HG03103 (cell line): ENCODE results near the gene FAM25A.
"Not testable (repeated sequence)": the region's sequence is repeated elsewhere in the genome, so short reads cannot be mapped to it uniquely, and the experiment has no call there.

Experiments
- ATAC-seq: cut with Tn5 transposase; IDR thresholded peaks from one replicate; pipeline ENCODE4 v1.9.1; 2021; ENCODE audit warnings: low read depth; ENCODE audit not compliant: unreplicated experiment

The FAM25A gene

DNA sequence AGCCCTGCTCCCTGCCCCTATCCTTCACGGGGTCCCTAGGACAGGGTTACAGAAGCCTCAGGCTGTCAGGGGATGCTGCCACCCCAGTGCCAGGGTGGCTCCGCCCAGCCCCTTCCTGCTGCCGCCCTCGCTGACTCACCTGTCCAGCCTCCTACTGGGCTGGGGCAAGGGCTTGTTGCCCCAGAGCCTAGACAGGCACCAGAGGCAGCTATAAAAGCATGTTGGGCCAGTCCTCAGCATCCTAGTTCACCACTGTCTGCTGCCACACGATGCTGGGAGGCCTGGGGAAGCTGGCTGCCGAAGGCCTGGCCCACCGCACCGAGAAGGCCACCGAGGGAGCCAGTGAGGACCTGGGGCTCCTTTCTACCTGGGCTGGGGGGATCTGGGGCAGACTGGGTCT lies at the start of gene FAM25A:
Gene FAM25A, plus strand, starts transcription at position 239 of the 400 bp plus-strand sequence. Its CDS starts 31 bp downstream, at position 270.
- ATAC-seq = not testable (repeated sequence)

DNA sequence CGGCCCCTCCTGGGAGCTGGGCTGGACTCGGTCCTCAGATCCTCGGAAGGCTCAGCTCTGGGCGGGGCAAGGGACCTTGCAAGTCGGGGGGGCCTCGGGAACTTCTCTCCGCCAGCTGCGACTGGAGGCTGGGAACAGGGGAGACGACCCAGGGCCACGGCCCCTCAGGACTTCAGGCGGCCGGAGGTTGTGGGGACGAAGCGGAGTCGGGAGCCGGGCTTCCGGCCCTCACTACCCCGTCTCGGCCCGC lies 49.2 kb upstream of the FAM25A start:
- no peak for ATAC-seq

DNA sequence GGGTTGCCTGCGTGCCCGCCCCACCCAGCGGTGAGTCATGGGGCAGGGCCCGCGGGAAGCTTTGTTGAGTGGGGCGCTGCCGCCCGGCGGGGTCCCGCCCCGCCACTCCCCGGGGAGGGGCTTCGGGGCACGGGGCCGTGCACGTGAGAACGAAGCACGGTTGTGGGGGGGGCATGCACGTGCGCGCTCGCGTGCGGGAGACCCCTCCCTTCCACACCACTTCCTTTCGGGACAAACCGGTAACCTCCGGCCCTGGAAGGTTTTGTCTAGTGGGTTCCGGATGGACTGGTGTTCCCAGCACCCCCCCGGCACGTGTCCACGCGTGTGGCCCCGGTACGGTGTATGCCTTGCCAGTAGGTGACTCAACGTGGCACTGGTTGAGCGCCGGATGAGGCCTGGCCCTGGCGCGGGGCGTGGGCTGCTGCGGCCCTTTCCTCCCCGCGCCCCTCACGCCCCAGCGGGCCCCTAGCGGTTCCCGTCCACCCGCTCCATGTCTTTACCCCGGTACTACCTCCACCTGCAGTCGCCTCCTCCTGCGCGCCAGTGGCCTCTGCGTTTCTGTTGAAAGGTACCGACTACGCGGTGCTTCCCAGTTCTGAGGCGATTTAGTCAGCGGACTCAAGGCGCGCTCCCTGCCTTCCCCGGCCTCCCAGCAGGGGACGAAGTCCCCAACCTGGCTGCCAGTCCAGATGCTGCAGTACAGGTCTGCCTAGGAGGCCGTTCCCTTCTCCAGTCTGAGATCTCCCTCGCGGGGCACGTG lies 48.7 kb upstream of the FAM25A start:
- ATAC-seq = peak; percentile 51

DNA sequence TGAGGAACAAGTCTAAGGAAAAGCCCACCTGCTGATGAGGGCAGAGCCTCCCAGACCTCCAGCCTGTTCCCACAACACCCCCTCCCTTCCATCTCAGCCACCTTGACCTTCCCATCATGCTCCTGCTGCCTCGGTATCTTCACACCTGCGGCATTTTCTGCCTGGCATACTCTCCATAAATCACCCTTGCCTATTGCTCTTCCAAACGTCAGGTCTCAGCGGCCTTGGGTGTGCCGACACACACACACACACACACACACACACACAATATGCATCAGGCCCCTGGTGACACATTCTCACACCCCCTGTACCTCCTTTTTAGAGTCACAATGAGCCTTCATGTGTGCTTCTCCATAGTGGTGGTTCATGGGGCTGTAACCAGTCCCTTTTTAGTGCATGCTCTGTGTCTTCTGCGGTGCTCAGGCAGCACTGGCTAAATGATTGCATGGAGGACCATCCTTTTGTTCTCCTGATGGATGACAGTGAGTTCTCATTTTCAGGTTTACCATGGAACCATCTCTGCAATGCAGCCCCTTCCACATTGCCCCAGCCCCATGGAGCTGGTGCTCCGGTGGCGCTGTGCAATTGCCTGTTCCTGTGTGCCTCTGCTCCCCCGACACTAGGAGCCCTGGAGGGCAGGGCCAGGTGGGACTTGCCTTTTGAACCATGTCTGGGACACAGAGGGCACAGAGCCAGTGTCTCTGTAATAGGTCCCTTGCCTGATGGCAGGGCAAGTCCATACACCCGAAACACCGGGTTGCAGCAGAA lies 47.3 kb upstream of the FAM25A start:
- ATAC-seq = no peak

DNA sequence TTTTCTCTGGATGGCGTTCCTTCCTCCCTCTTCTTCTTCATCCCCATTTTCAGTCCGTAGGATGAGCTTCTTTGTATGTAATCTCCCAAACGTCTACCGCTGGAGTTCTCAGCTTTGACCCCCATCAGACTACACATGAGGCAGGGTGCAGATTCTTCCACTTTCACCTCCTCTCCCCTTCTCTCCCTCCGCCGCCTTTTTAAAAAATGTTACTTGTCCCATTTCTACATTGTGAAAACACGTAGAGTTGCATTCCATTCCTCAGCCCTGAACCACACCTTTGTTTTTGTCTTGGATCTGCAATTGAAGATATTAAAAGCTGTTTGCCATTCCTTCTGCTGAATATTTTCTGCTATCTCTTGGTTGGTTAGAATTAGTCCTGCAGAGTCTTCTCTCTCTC lies 45.6 kb upstream of the FAM25A start:
- no peak for ATAC-seq

DNA sequence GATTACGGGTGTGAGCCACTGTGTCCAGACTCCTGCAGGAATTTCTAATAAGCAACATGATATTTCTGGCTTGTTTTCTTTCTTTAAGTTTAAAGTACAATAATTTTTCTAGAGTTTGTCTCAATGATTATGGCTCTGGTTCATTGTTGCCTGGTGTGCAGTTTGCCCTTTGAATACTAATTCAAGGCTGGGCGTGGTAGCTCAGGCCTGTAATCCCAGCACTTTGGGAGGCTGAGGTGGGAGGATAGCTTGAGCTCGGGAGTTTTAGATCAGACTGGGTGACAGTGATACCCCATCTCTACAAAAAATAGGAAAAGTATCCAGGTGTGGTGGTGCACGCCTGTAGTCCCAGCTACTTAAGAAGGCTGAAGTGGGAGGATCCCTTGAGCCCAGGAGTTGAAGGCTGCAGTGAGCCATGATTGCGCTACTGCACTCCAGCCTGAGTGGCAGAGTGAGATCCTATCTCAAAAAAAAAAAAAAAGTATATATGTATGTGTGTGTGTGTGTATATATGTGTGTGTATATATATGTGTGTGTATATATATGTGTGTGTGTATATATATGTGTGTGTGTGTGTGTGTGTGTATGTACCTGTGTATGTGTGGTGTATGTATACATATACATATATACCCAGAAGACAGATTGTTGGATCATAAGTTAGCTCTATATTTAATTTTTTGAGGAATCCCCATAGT lies 43.6 kb upstream of the FAM25A start:
- ATAC-seq = no peak

DNA sequence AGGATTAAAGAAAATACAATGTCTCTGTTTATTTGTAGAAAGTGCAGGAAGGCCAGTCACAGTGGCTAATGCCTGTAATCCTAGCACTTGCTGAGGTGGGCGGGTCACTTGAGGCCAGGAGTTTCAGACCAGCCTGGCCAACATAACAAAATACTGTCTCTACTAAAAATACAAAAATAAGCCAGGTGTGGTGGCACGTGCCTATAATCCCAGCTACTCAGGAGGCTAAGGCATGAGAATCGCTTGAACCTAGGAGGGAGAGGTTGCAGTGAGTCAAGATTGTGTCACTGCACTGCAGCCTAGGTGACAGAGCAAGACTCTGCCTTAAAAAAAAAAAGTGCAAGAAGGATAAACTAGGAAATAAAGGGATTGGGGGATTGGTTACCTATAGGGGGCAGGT lies 41.6 kb upstream of the FAM25A start:
- ATAC-seq = not testable (repeated sequence)

DNA sequence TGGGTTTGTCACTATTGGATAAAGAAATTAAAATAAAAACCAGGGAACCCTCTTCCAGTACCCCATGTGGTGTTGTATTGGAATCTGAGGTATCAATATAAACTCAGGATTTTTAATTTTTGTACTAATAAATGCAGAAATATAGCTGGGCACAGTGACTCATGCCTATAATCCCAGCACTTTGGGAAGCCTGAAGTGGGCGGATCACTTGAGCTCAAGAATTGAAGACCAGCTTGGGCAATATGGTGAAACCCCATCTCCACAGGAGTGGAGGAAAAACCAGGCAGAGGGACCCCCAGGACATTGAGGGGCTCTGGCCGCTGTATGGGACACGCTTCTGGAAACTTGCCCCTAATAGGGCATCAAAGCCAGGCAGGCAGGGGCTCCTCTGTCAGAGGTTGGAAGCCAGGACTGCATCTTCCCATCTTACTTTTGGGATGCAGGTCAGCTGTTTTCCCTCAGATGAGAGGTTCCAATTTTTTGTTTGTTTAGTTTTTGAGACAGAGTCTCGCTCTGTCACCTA lies 40.7 kb upstream of the FAM25A start:
- no peak for ATAC-seq

DNA sequence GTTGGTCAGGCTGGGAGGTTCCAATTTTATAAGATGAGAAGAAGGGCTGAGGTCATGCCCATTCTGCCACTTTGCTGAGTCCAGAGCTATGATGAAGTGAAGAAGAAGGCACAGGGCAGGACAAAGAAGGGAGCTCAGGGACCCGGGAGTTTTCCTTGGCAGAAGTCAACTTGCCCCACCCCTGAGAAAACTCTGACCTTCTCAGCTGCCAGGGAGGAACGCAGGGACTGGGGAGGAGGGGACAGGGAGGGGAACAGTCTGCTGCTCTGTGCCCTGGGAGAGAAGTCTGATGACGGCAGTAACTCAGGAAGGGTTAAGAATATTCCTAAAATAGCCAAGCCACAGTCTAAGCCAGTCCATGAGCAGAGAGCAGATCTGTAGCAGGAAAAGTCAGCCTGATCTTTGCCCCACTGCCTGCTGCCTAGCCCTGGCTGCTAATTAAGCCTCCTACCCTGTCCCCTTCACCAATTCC lies 40.1 kb upstream of the FAM25A start:
- ATAC-seq = no peak

DNA sequence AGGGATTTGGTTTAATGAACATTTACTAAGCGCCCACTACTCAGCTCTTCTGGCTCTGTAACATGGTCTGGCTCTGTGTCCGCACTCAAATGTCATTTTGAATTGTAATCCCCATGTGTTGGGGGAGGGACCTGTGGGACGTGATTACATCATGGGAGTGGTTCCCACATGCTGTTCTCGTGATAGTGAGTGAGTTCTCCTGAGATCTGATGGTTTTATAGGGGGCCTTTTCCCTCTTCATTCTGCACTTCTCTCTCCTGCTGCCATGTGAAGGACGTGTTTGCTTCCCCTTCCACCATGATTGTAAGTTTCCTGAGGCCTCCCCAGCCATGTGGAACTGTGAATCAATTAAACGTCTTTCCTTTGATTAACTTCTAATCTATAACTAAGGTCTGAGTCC lies 39.1 kb upstream of the FAM25A start:
- not testable (repeated sequence) for ATAC-seq

DNA sequence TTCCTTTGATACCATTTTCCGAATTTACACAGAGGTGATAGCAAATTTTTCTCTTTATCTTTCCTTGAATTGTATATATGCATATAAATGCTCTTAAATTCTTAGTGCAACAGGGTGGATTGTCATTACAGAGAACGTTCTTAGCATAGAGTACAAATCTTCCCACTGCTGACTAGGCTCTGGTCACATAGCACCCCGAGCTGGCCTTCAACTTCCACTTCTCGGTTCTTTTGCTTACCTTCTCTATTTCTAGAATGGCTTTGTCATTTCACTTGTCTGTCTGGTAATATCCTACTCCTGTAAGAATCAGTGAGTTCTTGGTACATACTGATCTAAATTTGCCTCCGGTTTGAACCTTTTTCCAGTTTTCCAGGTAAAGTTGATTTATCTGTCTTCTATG lies 38.4 kb upstream of the FAM25A start:
- no peak for ATAC-seq

DNA sequence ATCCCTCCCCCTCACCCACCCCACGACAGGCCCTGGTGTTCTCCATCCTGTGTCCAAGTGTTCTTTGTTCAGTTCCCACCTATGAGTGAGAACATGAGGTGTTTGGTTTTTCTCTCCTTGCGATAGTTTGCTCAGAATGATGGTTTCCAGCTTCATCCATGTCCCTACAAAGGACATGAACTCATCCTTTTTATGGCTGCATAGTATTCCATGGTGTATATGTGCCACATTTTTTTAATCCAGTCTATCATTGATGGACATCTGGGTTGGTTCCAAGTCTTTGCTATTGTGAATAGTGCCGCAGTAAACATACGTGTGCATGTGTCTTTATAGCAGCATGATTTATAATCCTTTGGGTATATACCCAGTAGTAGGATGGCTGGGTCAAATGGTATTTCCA lies 35.6 kb upstream of the FAM25A start:
- not testable (repeated sequence) for ATAC-seq

DNA sequence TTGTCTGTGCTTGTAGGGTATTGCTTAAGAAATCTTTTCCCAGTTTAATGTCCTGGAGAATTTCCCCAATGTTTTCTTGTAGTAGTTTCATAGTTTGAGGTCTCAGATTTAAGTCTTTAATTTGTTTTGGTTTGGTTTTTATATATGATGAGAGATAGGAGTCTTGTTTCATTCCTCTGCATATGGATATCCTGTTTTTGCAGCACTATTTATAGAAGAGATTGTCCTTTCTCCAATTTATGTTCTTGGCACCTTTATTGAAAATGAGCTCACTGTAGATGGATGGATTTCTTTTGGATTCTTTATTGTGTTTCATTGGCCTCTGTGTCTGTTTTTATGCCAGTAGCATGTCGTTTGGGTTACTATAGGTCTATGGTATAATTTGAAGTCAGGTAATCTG lies 31.6 kb upstream of the FAM25A start:
- ATAC-seq = no peak

DNA sequence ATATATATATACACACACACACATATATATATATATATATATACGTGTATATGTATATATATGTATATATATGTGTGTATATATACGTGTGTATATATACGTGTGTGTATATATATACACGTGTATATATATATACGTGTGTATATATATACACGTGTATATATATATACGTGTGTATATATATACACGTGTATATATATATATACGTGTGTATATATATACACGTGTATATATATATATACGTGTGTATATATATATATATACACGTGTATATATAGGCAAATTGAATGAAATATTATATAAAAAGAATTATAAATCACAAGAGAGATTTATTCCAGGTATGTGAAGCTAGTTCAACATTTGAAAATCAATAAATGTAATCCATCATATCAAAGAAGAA lies 28.7 kb upstream of the FAM25A start:
- ATAC-seq = not testable (repeated sequence)

DNA sequence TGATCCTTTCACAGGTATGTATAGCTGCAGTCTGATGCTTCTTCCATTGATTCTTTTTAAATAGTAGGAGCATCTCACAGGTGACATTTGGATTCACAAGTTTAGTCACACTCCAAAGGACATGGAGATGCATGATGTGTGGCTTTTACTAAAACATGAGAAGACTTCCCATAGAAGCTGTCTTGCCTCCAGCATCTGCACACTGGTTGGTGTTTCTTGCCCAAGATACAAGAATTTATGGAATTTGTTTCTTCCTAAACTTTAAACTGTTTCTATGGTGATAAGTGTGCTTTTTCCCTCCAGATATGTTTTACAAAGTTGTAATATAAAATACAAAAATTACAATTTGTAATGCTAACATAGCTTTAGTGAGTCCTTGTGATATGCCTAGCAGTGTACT lies 27.6 kb upstream of the FAM25A start:
- no peak for ATAC-seq

DNA sequence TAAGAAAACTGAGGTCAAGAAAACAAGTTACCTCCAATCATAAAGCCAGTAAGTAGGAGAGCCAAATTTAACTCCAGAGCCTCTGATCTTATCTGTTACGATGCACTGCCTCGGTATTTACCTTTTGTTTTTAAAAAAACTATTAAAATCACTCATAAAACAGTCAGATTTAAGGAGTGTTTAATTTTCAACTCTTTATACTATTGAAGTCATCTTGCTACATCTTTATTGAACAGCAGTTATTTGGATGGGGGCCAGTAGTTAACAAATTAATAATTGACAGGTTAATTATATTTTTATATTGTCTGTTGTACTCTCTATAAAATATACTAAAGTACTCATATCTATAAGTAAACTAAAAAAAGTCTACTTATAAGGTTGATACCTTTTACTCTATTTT lies 27.2 kb upstream of the FAM25A start:
- ATAC-seq = no peak

DNA sequence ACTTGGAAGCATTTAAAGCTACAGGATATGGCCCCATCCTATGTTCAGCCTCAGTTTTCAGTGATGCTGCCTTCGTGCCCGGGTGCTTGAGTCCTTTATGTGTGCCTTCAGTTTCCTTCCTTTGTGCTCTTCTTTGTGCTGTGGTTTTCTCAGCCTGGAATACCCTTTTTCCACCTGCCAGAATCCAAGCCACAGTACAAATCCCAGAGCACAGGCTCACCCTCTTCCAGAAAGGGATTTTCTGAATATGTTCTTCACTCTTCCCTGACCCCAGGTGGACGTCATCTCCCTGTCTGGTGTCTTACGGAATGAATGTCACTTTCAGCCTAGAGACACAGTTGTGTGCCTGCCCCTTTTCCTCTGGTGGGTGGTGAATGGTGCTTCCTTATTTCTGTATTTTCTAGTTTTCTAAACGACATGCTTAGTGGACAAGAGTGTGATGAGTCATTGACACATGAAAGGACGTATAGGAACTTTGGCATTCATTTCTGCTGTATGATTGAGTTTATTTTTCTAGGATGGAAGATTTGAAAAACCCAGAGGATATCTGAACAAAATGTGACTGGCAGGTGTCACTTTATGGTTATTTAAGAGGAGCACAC lies 20.2 kb upstream of the FAM25A start:
- not testable (repeated sequence) for ATAC-seq

DNA sequence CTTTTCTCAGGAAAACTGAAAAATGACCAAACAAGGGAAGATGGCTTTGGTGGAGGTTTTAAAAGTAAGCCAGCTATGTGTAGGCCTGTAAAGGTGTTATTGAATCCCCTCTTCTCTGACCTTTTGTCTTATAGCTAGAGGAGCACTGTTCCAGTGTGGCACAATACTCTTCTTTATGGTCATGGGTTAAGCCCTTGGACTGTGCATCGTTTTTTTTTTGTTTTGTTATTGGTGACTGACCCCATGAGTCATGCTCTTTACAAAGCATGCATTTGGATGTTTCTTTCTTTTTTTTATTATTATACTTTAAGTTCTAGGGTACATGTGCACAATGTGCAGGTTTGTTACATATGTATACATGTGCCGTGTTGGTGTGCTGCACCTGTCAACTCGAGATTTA lies 19.6 kb upstream of the FAM25A start:
- no peak for ATAC-seq

DNA sequence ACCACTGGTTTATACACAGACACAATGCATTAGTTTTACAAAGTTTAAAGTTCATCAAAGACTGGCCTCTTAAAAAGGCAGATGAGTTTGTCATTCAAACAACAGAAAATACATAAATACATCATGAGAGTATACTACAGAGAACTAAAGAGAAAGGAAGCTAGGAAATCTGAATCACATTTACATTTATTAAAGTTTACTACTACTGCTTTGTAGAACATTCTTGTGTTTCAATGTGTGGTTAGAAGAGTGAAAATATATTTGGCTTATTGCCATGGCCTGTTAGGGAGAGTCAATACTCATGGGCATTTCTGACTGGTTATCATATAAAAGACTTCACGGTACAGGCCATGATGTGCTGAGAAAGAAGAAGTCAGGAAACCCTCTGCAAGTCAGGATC lies 13.0 kb upstream of the FAM25A start:
- ATAC-seq = not testable (repeated sequence)

DNA sequence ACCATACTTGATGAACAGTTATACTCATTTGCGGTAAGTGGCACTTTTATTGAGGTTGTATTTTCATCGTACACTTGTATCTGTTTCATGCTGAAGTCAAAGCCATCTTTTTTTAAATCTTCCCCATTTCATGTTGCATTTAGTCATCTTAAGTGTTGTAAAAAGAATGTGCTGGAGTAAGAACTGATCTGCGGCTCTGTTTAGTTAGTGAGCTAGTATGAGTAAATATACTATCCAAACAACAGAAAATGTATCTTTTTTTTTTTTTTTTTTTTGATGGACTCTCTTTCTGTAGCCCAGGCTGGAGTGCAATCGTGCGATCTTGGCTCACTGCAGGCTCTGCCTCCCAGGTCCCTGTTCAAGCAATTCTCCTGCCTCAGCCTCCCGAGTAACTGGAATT lies 12.4 kb upstream of the FAM25A start:
- not testable (repeated sequence) for ATAC-seq

DNA sequence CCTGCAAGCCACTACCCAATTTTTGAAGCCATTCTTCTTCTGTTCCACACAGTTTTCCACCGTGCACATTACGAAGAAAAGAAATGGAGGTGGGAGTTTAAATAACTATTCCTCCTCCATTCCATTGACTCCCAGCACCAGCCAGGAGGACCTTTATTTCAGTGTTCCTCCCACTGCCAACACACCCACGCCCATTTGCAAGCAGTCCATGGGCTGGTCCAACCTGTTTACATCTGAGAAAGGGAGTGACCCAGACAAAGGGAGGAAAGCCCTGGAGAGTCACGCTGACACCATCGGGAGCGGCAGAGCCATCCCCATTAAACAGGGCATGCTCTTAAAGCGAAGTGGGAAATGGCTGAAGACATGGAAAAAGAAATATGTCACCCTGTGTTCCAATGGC lies 11.8 kb upstream of the FAM25A start:
- not testable (repeated sequence) for ATAC-seq
